ENCODE data around the gene FTO.

FTO gene

DNA sequence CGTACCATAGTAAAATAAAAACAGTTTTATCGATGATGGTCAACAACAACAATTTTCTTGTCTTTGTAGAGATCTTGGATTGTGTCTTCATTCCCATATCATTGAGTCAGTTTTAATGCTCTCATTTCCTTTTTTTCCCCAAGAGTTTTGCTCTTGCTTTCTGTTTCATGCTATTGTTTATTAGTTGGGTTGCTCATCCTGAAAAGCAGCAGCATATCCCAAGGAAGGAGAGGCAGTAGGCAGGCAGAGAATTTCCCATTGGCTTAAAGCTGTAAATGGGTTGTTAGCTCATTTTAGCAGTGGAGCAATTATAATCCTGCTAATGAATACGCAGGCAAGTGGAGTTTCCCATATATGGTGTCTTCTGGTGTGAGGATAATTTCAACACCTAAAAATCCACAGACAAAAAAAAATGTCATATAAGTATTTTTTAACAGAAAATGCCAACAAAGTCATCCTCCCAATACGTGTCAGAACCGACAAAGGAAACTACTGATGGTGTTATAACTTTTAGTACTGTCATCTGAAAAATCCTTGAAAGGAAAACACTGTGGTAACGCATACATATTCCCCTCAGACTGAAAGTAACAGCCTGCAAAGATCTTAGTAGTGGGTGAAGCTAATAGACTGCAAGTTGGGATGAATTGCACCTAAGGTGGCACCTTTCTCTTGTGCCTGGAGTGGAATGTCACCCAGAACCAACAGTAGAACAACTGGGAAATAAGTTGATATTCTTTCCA lies 218.3 kb downstream of the FTO start:
- TF ChIP-seq FOXP2 (optimal IDR thresholded peaks at IDR 0.05; ENCODE audit: borderline replicate concordance, extremely low read depth, extremely low read length, insufficient read depth) (no peak), TAF1 (IDR thresholded peaks at IDR 0.05; ENCODE audit: borderline replicate concordance, insufficient read depth, low read length) (no peak), SIN3A (IDR thresholded peaks at IDR 0.05; ENCODE audit: borderline replicate concordance, insufficient read depth, low read length) (no peak), POLR2AphosphoS5 (IDR thresholded peaks at IDR 0.05; ENCODE audit: low read depth, low read length) (no peak)
- TF ChIP-seq, protein P1, sequence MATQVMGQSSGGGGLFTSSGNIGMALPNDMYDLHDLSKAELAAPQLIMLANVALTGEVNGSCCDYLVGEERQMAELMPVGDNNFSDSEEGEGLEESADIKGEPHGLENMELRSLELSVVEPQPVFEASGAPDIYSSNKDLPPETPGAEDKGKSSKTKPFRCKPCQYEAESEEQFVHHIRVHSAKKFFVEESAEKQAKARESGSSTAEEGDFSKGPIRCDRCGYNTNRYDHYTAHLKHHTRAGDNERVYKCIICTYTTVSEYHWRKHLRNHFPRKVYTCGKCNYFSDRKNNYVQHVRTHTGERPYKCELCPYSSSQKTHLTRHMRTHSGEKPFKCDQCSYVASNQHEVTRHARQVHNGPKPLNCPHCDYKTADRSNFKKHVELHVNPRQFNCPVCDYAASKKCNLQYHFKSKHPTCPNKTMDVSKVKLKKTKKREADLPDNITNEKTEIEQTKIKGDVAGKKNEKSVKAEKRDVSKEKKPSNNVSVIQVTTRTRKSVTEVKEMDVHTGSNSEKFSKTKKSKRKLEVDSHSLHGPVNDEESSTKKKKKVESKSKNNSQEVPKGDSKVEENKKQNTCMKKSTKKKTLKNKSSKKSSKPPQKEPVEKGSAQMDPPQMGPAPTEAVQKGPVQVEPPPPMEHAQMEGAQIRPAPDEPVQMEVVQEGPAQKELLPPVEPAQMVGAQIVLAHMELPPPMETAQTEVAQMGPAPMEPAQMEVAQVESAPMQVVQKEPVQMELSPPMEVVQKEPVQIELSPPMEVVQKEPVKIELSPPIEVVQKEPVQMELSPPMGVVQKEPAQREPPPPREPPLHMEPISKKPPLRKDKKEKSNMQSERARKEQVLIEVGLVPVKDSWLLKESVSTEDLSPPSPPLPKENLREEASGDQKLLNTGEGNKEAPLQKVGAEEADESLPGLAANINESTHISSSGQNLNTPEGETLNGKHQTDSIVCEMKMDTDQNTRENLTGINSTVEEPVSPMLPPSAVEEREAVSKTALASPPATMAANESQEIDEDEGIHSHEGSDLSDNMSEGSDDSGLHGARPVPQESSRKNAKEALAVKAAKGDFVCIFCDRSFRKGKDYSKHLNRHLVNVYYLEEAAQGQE (IDR thresholded peaks at IDR 0.05; ENCODE audit: insufficient read depth in 1 of 2, low read depth in 2 of 2, low read length in 2 of 2), result no peak

DNA sequence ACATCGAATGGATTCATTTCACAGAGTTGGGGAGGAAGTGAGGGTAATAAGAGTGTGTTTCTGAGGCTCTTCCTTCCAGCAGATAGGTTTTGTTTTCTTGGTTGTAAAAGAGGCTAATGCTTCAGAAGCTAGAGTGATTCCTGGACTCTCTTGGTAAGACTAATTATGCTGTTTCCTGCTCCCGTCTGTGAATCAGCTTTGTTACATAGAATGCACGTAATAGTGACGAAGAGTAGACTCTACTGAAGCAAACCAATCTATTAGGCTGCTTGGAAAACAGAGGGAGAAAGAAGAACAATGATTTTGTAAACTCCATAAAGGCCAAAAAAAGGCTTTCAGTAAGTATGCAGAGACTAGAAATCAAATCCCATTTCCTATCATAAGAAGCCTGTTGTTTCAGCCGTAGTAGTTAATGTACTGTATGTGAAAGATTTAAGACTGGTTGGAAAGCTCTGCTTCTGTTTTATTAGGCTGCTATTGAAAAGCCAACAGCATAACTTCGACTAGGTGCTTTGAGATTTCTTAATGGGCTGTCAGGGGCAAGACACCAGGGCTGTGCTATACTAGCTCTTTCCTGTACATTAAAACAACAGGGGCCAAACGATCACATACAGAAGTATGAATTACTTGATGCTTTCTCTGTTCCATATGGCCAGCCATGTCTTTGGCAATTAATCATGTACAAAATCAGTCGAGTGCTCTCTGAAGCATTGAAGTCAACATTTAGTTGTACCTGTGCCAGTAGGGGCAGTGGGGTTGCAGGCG lies 219.0 kb downstream of the FTO start:
- no peak for TF ChIP-seq FOXP2 (optimal IDR thresholded peaks at IDR 0.05; ENCODE audit: borderline replicate concordance, extremely low read depth, extremely low read length, insufficient read depth)
- no peak for TF ChIP-seq TAF1 (IDR thresholded peaks at IDR 0.05; ENCODE audit: borderline replicate concordance, insufficient read depth, low read length)

DNA sequence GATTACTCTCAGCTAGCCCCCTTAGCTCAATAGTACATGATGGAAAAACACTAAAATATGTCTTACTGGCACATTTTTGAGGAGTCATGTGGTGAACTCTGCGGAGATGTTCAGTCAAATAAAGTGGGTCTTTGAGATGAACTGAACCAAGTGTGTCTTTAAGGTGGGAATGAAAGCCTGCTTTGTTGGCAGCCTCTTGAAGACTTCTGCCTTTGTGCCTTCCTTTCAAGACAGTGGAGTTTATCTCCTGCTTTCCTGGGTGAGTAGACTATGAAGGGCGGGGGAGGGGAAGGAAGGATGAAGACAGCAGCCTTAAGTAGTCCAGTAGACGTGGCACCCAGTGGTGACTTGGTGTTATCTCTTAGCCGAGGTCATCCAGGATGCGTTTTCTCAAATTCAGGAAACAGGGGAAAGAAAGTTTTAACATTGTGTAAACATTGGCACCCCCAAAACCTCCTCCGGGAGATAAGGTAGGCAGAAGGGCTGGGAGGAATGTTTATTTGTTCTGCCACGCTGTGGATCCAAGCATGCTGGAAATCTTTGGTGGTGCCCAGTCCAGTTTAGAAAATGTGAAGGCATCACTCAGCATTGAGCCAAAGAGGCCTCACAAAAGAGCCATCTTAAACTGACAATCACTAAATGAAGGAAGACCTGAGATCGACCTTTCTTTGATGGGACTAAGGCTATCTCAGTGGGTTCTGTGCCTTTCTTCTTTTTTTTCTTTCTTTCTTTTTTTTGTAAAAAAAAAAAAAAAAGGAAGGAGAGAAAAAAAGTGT lies 220.6 kb downstream of the FTO start:
- TF ChIP-seq TAF1 (IDR thresholded peaks at IDR 0.05; ENCODE audit: borderline replicate concordance, insufficient read depth, low read length), result no peak
- no peak for TF ChIP-seq SIN3A (IDR thresholded peaks at IDR 0.05; ENCODE audit: borderline replicate concordance, insufficient read depth, low read length)
- TF ChIP-seq FOXP2 (optimal IDR thresholded peaks at IDR 0.05; ENCODE audit: borderline replicate concordance, extremely low read depth, extremely low read length, insufficient read depth), result no peak
- TF ChIP-seq, protein P1 (IDR thresholded peaks at IDR 0.05; ENCODE audit: insufficient read depth in 1 of 2, low read depth in 2 of 2, low read length in 2 of 2), result no peak
- no peak for TF ChIP-seq POLR2AphosphoS5 (IDR thresholded peaks at IDR 0.05; ENCODE audit: low read depth, low read length)

DNA sequence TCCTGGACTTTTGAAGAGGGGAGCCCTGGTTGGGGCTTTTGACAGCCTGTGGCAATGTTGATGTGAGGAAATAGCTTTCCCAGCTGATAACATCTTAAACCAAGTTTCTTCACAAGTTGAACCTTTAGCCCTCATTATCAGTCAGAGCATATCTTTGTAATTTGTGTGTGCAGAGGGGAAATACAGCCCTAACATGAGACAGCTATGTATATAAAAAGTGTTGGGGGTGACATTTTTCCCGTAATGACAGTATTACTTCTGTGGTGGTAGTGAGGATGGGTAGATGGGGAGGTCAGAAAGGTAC lies 221.1 kb downstream of the FTO start:
- TF ChIP-seq, protein P1 (IDR thresholded peaks at IDR 0.05; ENCODE audit: insufficient read depth in 1 of 2, low read depth in 2 of 2, low read length in 2 of 2), result no peak
- TF ChIP-seq TAF1 (IDR thresholded peaks at IDR 0.05; ENCODE audit: borderline replicate concordance, insufficient read depth, low read length) (no peak), POLR2AphosphoS5 (IDR thresholded peaks at IDR 0.05; ENCODE audit: low read depth, low read length) (no peak), SIN3A (IDR thresholded peaks at IDR 0.05; ENCODE audit: borderline replicate concordance, insufficient read depth, low read length) (no peak), FOXP2 (optimal IDR thresholded peaks at IDR 0.05; ENCODE audit: borderline replicate concordance, extremely low read depth, extremely low read length, insufficient read depth) (no peak)

DNA sequence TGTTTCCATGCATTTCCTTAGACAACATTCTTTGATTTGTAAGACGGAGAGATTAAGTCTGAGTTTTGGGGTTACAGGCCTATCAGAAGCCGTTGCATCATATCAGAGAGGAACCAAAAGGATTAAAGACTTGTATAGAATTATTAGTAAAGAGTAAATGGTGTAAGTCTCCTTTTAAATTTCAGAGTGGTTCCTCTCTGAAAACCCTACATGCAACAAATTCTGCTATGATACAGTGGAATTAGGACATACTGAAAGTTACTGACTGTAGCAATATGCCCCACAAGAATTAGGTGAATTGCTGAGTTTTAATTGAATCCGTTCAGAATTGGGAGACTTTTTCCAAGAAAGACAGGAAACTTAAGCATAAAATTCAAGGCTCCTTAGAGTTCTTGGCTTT lies 221.6 kb downstream of the FTO start:
- TF ChIP-seq POLR2AphosphoS5 (IDR thresholded peaks at IDR 0.05; ENCODE audit: low read depth, low read length), result no peak
- no peak for TF ChIP-seq SIN3A (IDR thresholded peaks at IDR 0.05; ENCODE audit: borderline replicate concordance, insufficient read depth, low read length)
- no peak for TF ChIP-seq FOXP2 (optimal IDR thresholded peaks at IDR 0.05; ENCODE audit: borderline replicate concordance, extremely low read depth, extremely low read length, insufficient read depth)
- TF ChIP-seq, protein P1 (IDR thresholded peaks at IDR 0.05; ENCODE audit: insufficient read depth in 1 of 2, low read depth in 2 of 2, low read length in 2 of 2), result no peak
- no peak for TF ChIP-seq TAF1 (IDR thresholded peaks at IDR 0.05; ENCODE audit: borderline replicate concordance, insufficient read depth, low read length)

Measured in PFSK-1 (cell line).